CD14-positive monocyte (primary cell): ENCODE results near the gene A2M. TPM values are rescaled to one million over a fixed set of nuclear protein-coding genes. Genes with fewer than 3 reads are reported as not detected.

Source experiments
- DNase-seq, 3 donors: peaks; one replicate each; pipeline ENCODE4 v3.0.0-alpha.2; 2011 to 2022
- H2AFZ ChIP-seq: 2 replicates; pipeline ENCODE4 v1.6.0; 2012; ENCODE audit warnings: mild to moderate bottlenecking, low read depth, low read length, inconsistent platforms; ENCODE audit not compliant: insufficient read depth, poor library complexity, severe bottlenecking
- H3K27ac ChIP-seq, 2 donors: 1 replicate in 1 of 2; 2 replicates in 1 of 2; pipeline ENCODE4 v1.5.1; 2012 to 2013; ENCODE audit warnings: low read length in 2 of 2, control low read depth in 1 of 2, inconsistent platforms in 1 of 2, low read depth in 1 of 2, mild to moderate bottlenecking in 1 of 2
- H3K27me3 ChIP-seq, 2 donors: one replicate each; pipeline versions ENCODE4 v1.6.0 to v1.6.1; 2011 to 2013; ENCODE audit warnings: low read length in 2 of 2; ENCODE audit not compliant: control insufficient read depth in 2 of 2, insufficient read depth in 2 of 2
- H3K36me3 ChIP-seq, 2 donors: replicated peaks in 1 of 2; 1 replicate in 1 of 2; 2 replicates in 1 of 2; pipeline versions ENCODE4 v1.5.1 to v1.6.1; 2012 to 2013; ENCODE audit warnings: low read length in 2 of 2, control low read depth in 1 of 2, inconsistent platforms in 1 of 2, mild to moderate bottlenecking in 1 of 2; ENCODE audit not compliant: insufficient read depth in 2 of 2, control insufficient read depth in 1 of 2
- H3K4me1 ChIP-seq, 2 donors: 1 replicate in 1 of 2; 2 replicates in 1 of 2; pipeline versions ENCODE4 v1.5.1 to v1.6.1; 2012 to 2013; ENCODE audit warnings: low read length in 2 of 2, control low read depth in 1 of 2, inconsistent platforms in 1 of 2, mild to moderate bottlenecking in 1 of 2, moderate library complexity in 1 of 2; ENCODE audit not compliant: insufficient read depth in 2 of 2, control insufficient read depth in 1 of 2
- H3K4me2 ChIP-seq: replicated peaks from 2 replicates; pipeline ENCODE3; 2012; ENCODE audit warnings: low read length, moderate library complexity, mild to moderate bottlenecking; ENCODE audit not compliant: poor library complexity, severe bottlenecking; ENCODE audit errors: extremely low read depth
- H3K4me3 ChIP-seq, 3 experiments: fragments of 200-600 bp in 1 of 3; sonication (generic) in 1 of 3; replicated peaks in 1 of 3; 1 replicate in 2 of 3; 2 replicates in 1 of 3; pipeline ENCODE4 v1.5.1; 2011 to 2013; ENCODE audit warnings: low read length in 3 of 3, mild to moderate bottlenecking in 3 of 3, control low read depth in 2 of 3, low read depth in 2 of 3, inconsistent platforms in 1 of 3, moderate library complexity in 1 of 3
- H3K79me2 ChIP-seq: 2 replicates; pipeline ENCODE4 v1.6.0; 2012; ENCODE audit warnings: mild to moderate bottlenecking, control low read depth, inconsistent platforms, low read length, moderate library complexity; ENCODE audit not compliant: insufficient read depth
- H3K9ac ChIP-seq: 2 replicates; pipeline ENCODE4 v1.6.0; 2017; ENCODE audit warnings: low read length, mild to moderate bottlenecking; ENCODE audit not compliant: insufficient read depth, poor library complexity, severe bottlenecking
- H3K9me3 ChIP-seq, 2 donors: replicated peaks in 1 of 2; 1 replicate in 1 of 2; 2 replicates in 1 of 2; pipeline versions ENCODE4 v1.5.1 to v1.6.1; 2012 to 2013; ENCODE audit warnings: low read length in 2 of 2, control low read depth in 1 of 2; ENCODE audit not compliant: control insufficient read depth in 1 of 2, insufficient read depth in 1 of 2
- H4K20me1 ChIP-seq: 2 replicates; pipeline ENCODE4 v1.6.0; 2012; ENCODE audit warnings: mild to moderate bottlenecking, low read length, control low read depth, moderate library complexity; ENCODE audit not compliant: insufficient read depth
- H3K27ac Mint-ChIP-seq, 7 donors: one replicate each; pipeline ENCODE4 v1.8.0; 2020; ENCODE audit warnings: mild to moderate bottlenecking in 7 of 7, mixed read lengths in 7 of 7, moderate library complexity in 6 of 7, inconsistent platforms in 2 of 7
- H3K27me3 Mint-ChIP-seq, 3 donors: one replicate each; pipeline ENCODE4 v1.8.0; 2021 to 2022; ENCODE audit warnings: low read depth in 3 of 3, mild to moderate bottlenecking in 3 of 3, mixed read lengths in 3 of 3, moderate library complexity in 3 of 3, inconsistent platforms in 1 of 3
- H3K36me3 Mint-ChIP-seq, 2 donors: one replicate each; pipeline ENCODE4 v1.8.0; 2020; ENCODE audit warnings: mixed read lengths in 2 of 2, inconsistent platforms in 1 of 2, mild to moderate bottlenecking in 1 of 2
- H3K4me1 Mint-ChIP-seq: one replicate; pipeline ENCODE4 v1.8.0; 2020; ENCODE audit warnings: mild to moderate bottlenecking, mixed read lengths
- H3K4me3 Mint-ChIP-seq, 2 donors: one replicate each; pipeline ENCODE4 v1.8.0; 2020; ENCODE audit warnings: mild to moderate bottlenecking in 2 of 2, mixed read lengths in 2 of 2, moderate library complexity in 1 of 2
- H3K9me3 Mint-ChIP-seq, 7 donors: one replicate each; pipeline ENCODE4 v1.8.0; 2020 to 2022; ENCODE audit warnings: mixed read lengths in 7 of 7, mild to moderate bottlenecking in 6 of 7, moderate library complexity in 6 of 7, inconsistent platforms in 2 of 7
- CTCF ChIP-seq: fragments of 200-600 bp; IDR thresholded peaks from one replicate; pipeline ENCODE4 v1.8.0; 2022; ENCODE audit warnings: antibody characterized with exemption, mild to moderate bottlenecking
- WGBS: methylation state at CpG from one replicate; pipeline ENCODE4 v1.1.5; 2013; ENCODE audit warnings: missing lambda C conversion rate; ENCODE audit not compliant: insufficient coverage; 5-methylcytosine and 5-hydroxymethylcytosine counted together
- intact Hi-C, 2 donors: fragments of 100-400 bp; cut with micrococcal nuclease; formaldehyde crosslinking; loops; one replicate each; pipeline versions ENCODE4 v1.15.0 to v1.15.1; 2023
- polyA plus RNA-seq, 3 donors: library from polyadenylated mRNA; depleted of rRNA in 1 of 3; unstranded in 2 of 3; stranded (reverse) in 1 of 3; fragments of 300-500 nt in 2 of 3; fragments of >200 nt in 1 of 3; fragmentation: Illumina TruSeq in 2 of 3; gene quantifications; 1 replicate in 2 of 3; 2 replicates in 1 of 3; pipeline ENCODE4 v1.2.3, GENCODE V29; 2012 to 2021

The A2M gene
- polyA plus RNA-seq, 3 donors, result 0.12 to 1.2 TPM; not detected in 1

DNA sequence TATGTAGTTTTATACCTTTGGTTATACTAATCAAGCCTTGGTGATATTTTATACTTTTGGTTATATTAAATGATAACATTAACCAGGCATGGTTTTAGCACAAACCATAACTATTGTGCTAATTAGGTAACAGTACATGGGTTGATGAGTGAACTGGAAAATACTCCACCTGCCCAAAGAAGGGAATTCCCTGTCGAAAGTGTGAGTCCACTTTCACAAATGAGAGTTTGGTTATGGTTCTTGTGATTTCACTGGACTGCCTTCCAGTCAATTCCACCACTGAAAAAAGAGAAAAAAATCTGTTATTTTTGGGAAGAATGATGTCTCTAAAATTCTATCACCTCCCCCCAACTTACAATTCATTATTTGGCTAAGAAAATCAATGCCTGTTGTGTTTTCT lies 9.7 kb downstream of the A2M start:
- Histone ChIP-seq H4K20me1 (no peaks in the 10 kb centered on the region), H3K36me3 (no peaks in the 10 kb centered on the region), H3K27me3 (no peaks in the 10 kb centered on the region), H3K79me2 (no peaks in the 10 kb centered on the region), H3K4me3 (no peak overlapping the region), H3K9me3 (no peaks in the 10 kb centered on the region), H3K27ac (no peak overlapping the region), H3K4me1 (no peaks in the 10 kb centered on the region), H3K9ac (no peak overlapping the region), H3K4me2 (no peak overlapping the region), H2AFZ (no peak overlapping the region)
- TF ChIP-seq CTCF, result no peak
- H3K27ac Mint-ChIP-seq, result no peak overlapping the region
- no CpG with 5 or more reads among the region's 1 CpG for WGBS
- no peak overlapping the region for H3K4me3 Mint-ChIP-seq
- no peaks in the 10 kb centered on the region for H3K36me3 Mint-ChIP-seq
- no peaks in the 10 kb centered on the region for H3K27me3 Mint-ChIP-seq
- intact Hi-C loops, result no loop called here
- no peaks in the 10 kb centered on the region for H3K9me3 Mint-ChIP-seq
- no peak for DNase-seq
- no peaks in the 10 kb centered on the region for H3K4me1 Mint-ChIP-seq

GRCh38 chr12:9104767-9105423 lies 10.8 kb downstream of the A2M start:
- no peaks in the 10 kb centered on the region for H4K20me1 ChIP-seq
- no peak overlapping the region for H3K4me3 ChIP-seq
- no peaks in the 10 kb centered on the region for H3K9me3 Mint-ChIP-seq
- TF ChIP-seq CTCF, result no peak
- H3K27me3 ChIP-seq, result no peaks in the 10 kb centered on the region
- H3K9ac ChIP-seq, result no peak overlapping the region
- H2AFZ ChIP-seq, result no peak overlapping the region
- H3K79me2 ChIP-seq, result no peaks in the 10 kb centered on the region
- no peak overlapping the region for H3K27ac Mint-ChIP-seq
- DNase-seq, result no peak
- no peak overlapping the region for H3K4me3 Mint-ChIP-seq
- no peak overlapping the region for H3K4me2 ChIP-seq
- H3K27me3 Mint-ChIP-seq, result no peaks in the 10 kb centered on the region
- no peaks in the 10 kb centered on the region for H3K4me1 ChIP-seq
- no peaks in the 10 kb centered on the region for H3K9me3 ChIP-seq
- H3K4me1 Mint-ChIP-seq, result no peaks in the 10 kb centered on the region
- no peaks in the 10 kb centered on the region for H3K36me3 ChIP-seq
- intact Hi-C loops, result no loop called here
- no peak overlapping the region for H3K27ac ChIP-seq
- no peaks in the 10 kb centered on the region for H3K36me3 Mint-ChIP-seq
